ACHN (cell line): Measurements from ENCODE around the gene UPF2.
A peak's percentile ranks its signal among the peaks of the same experiment; 100 is the strongest.
"Not testable (repeated sequence)": the region's sequence is repeated elsewhere in the genome, so short reads cannot be mapped to it uniquely, and the experiment has no call there.

Experiments
- DNase-seq: peaks from one replicate; pipeline ENCODE4 v3.0.0-alpha.2; 2015
- in situ Hi-C: cut with HindIII; loops from 2 replicates; pipeline ENCODE4 v1.10.0; 2017; ENCODE audit warnings: low sequenced_read_pairs, low pct_ligation_motif_present, low pct_unique_long_range_greater_than_20kb

The UPF2 gene

GRCh38 chr10:12042797-12043651, at the start of gene UPF2:
TSS of gene UPF2 (minus strand) at chr10:12042809. CDS start at chr10:12035423, 7,386 bp downstream.
- DNase-seq: peak; percentile 95
- in situ Hi-C loops: no loop called here

DNA sequence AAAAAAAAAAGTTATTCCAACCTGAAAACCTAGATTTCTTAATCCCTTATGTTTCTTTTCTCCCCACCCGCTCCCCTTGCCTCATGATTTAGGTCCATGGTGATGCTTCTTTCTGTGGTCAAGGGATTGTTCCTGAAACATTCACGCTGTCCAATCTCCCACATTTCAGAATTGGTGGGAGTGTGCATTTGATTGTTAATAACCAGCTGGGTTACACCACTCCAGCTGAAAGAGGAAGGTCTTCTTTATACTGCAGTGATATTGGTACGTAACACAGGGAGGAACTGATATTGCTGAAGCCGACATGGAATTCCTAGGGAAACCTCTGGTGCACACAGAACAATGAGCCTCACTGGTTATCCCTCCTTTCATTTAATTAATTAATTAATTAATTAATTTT, 48.8 kb upstream of the UPF2 start:
- DNase-seq: no peak
- in situ Hi-C loops: no loop called here

DNA sequence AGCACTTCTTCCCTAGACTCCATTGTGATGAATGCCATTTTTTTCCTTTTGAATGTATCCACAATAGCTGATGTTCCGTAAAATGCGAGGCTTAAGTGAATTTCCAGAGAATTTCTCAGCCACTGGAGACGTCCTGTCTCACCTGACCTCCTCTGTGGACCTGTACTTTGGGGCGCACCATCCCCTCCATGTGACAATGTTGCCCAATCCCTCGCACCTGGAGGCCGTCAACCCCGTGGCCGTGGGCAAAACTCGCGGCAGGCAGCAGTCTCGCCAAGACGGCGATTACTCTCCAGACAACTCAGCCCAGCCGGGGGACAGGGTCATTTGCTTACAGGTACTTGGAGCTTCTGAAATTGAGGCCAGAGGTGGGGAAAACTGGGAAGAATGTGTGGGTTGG, 46.3 kb upstream of the UPF2 start:
- in situ Hi-C loops: no loop called here
- no peak for DNase-seq

GRCh38 chr10:12081879-12082557, 39.4 kb upstream of the UPF2 start:
- in situ Hi-C loops: no loop called here
- no peak for DNase-seq

- in situ Hi-C loops: no loop called here
- DNase-seq: no peak
Measured at GRCh38 chr10:12081470-12081869, 38.9 kb upstream of the UPF2 start.

GRCh38 chr10:12077580-12078180, 35.1 kb upstream of the UPF2 start:
- no peak for DNase-seq
- in situ Hi-C loops: no loop called here

DNA sequence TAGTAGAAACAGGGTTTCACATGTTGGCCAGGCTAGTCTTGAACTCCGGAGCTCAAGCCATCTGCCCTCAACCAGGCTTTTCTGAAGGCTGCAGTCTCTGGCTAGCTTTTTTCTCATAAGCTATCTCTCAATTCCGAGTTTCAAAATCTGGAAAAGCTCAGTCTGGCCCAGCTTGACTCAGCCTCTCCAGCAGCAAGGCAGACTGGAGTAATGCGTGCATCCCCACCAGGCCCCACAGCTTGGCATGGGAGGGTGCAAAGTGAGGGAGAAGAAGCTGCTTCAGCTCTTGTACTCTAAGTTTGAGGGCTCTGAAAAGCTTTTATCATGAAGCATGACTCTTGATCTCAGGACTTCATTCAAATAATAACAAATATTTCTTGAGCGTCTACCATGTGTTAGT, 30.9 kb upstream of the UPF2 start:
- in situ Hi-C loops: no loop called here
- no peak for DNase-seq

GRCh38 chr10:12071441-12071840, 28.8 kb upstream of the UPF2 start:
- DNase-seq, in situ Hi-C loops: not testable (repeated sequence)

DNA sequence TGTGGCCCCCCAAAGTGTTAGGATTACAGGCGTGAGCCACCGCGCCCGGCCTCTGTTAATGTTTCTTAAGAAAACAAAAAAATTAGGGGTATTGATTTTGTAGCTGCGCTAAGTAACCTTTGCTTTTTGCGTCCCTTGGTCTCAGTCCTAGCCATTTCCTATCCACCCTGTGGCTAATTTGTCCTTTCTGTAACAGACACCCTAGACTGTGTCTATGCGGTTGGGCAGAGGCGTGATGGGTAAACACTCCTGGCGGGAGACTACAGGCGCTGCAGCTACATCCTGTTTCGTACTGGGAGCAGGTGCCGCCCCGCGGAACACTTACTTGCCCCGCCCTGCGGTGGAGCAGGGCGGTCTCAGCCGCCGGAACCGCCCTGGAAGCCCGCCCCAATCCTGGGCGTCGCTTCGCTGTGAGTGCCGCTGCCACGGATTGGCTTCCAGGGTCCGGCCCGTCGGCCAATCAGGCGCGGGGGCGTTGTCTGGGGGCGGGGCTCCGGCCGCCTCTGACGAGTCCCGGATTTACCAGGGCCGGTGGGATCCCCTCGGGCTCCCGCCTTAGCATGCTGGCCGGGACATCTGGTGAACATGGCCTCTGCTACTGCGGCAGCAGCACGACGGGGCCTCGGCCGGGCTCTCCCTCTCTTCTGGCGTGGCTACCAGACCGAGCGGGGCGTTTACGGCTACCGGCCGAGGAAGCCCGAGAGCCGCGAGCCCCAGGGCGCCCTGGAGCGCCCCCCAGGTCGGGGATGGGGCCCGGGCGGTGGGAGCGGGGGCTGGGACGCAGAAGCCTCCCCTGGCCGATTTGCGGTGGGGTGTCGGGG, 26.1 kb upstream of the UPF2 start, which contains the start of gene DHTKD1:
TSS of gene DHTKD1 (plus strand) at position 506 of the 821 bp plus-strand sequence. CDS start at position 586, 80 bp downstream.
- in situ Hi-C loops: no loop called here
- peak; percentile 96 for DNase-seq

GRCh38 chr10:12067336-12067735, 24.7 kb upstream of the UPF2 start:
- DNase-seq: peak; percentile 78
- in situ Hi-C loops: no loop called here

GRCh38 chr10:12063483-12063818, 20.8 kb upstream of the UPF2 start:
- no peak for DNase-seq
- in situ Hi-C loops: no loop called here

- in situ Hi-C loops: no loop called here
- DNase-seq: no peak
Measured at GRCh38 chr10:12062754-12063482, 20.3 kb upstream of the UPF2 start.

DNA sequence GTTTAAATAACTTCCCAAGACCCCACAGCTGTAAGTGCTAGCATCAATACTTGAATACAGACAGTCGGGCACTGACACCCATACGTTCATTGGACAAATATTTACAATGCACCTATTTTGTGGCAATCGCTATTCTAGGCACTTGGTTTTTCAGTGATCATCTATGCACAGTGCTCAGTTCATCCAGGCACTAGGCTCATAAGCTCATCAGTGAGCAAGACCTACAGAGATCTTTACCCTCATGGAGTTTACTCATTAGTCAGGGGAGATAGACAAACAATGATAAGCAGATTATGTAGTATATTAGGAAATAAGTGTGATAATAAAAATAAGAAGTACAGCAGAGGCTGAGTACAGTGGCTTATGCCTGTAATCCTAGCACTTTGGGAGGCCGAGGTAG, 18.5 kb upstream of the UPF2 start:
- in situ Hi-C loops: no loop called here
- DNase-seq: no peak

GRCh38 chr10:12056748-12057147, 14.1 kb upstream of the UPF2 start:
- in situ Hi-C loops: no loop called here
- DNase-seq: no peak

- no peak for DNase-seq
- in situ Hi-C loops: no loop called here
Measured at GRCh38 chr10:12055732-12056131, 13.1 kb upstream of the UPF2 start.

DNA sequence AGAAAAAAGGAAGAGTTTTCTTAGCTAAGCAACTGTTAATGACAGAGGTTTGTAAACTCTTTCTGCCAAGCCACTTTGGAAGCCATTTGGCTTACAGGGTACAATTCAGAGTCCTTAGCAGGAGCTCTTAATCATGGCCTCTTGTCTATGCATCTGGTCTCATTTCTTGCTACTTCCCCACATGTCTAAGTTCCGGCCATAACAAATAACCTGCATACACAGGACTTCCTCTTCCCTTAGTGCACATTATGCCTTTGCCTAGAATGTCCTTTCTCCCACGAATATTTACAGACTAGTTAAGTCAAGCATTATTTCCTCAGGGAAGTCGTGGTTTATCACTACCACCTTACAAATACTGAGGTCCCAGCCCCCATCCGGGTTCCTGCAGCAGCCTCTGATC, 8.6 kb upstream of the UPF2 start:
- DNase-seq: no peak
- in situ Hi-C loops: no loop called here

DNA sequence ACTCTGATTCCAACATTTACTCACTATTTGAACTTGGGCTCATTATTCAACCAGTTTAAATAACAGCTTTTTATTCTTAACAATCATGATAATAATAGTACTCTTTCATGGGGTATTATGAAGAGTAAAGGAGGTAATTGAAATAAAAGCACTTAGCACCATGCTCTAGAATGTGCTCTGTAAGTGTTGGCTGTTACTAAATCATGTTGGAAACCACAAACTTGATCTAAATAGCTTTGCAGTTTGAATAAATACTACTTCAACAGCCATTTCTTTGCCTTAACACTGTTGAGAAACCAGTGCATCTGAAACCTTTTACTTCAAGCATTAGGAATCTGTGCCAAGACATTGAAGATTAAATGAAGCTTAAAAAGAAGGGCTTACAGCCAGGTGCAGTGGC, 7.9 kb upstream of the UPF2 start:
- in situ Hi-C loops: no loop called here
- no peak for DNase-seq

- in situ Hi-C loops: no loop called here
- no peak for DNase-seq
Measured at GRCh38 chr10:12048547-12048946, 5.9 kb upstream of the UPF2 start.
